HEK293T (cell line): Measurements from ENCODE around the gene NSG1.
A peak's percentile ranks its signal among the peaks of the same experiment; 100 is the strongest.

Experiments
- CTCF ChIA-PET: fragments of 350-600 bp; formaldehyde crosslinking; extraction: SDS; loops from one replicate; lab custom pipeline; 2021; ENCODE audit warnings: antibody characterized with exemption, inconsistent platforms; lab: Yijun Ruan, JAX
- POLR2A ChIA-PET: fragments of 350-600 bp; formaldehyde crosslinking; extraction: SDS; loops from one replicate; lab custom pipeline; 2020; ENCODE audit warnings: antibody characterized with exemption, inconsistent platforms; lab: Yijun Ruan, JAX
- DNase-seq: peaks from one replicate; pipeline ENCODE4 v3.0.0; 2012; ENCODE audit warnings: mixed read lengths; ENCODE audit errors: extremely low spot score
- ARNT ChIP-seq: fragments of 450-650 bp; IDR thresholded peaks from 2 replicates; pipeline ENCODE4 v1.6.1; 2017; ENCODE audit warnings: mild to moderate bottlenecking
- BHLHE40 ChIP-seq: fragments of 450-650 bp; IDR thresholded peaks from 2 replicates; pipeline ENCODE4 v1.6.1; 2016; ENCODE audit warnings: mild to moderate bottlenecking, moderate library complexity, borderline replicate concordance
- CTBP1 ChIP-seq: fragments of 450-650 bp; IDR thresholded peaks from 2 replicates; pipeline ENCODE4 v1.6.1; 2016; ENCODE audit warnings: borderline replicate concordance
- ELF4 ChIP-seq: fragments of 450-650 bp; IDR thresholded peaks from 2 replicates; pipeline ENCODE4 v1.6.1; 2017; ENCODE audit warnings: antibody characterized with exemption
- FOXA1 ChIP-seq: fragments of 450-650 bp; IDR thresholded peaks from 2 replicates; pipeline ENCODE4 v1.6.1; 2016; ENCODE audit warnings: mild to moderate bottlenecking
- FOXK2 ChIP-seq: fragments of 450-650 bp; IDR thresholded peaks from 2 replicates; pipeline ENCODE4 v1.6.1; 2016; ENCODE audit warnings: mild to moderate bottlenecking
- FOXM1 ChIP-seq: fragments of 450-650 bp; IDR thresholded peaks from 2 replicates; pipeline ENCODE4 v1.6.1; 2017; ENCODE audit warnings: mild to moderate bottlenecking, borderline replicate concordance
- HDGF ChIP-seq: fragments of 450-650 bp; IDR thresholded peaks from 2 replicates; pipeline ENCODE4 v1.6.1; 2017; ENCODE audit warnings: antibody characterized with exemption, borderline replicate concordance
- L3MBTL2 ChIP-seq: fragments of 450-650 bp; conservative IDR thresholded peaks from 2 replicates; pipeline ENCODE4 v1.6.1; 2016; ENCODE audit warnings: mild to moderate bottlenecking
- LEF1 ChIP-seq: fragments of 450-650 bp; IDR thresholded peaks from 2 replicates; pipeline ENCODE4 v1.6.1; 2017; ENCODE audit warnings: mild to moderate bottlenecking, borderline replicate concordance
- NFRKB ChIP-seq: fragments of 450-650 bp; IDR thresholded peaks from 2 replicates; pipeline ENCODE4 v1.6.1; 2016; ENCODE audit warnings: mild to moderate bottlenecking, moderate library complexity
- PKNOX1 ChIP-seq: fragments of 450-650 bp; IDR thresholded peaks from 2 replicates; pipeline ENCODE4 v1.6.1; 2016
- SP1 ChIP-seq: fragments of 450-650 bp; IDR thresholded peaks from 2 replicates; pipeline ENCODE4 v1.6.1; 2017
- SUZ12 ChIP-seq: fragments of 450-650 bp; IDR thresholded peaks from 2 replicates; pipeline ENCODE4 v1.6.1; 2016; ENCODE audit warnings: mild to moderate bottlenecking
- TARDBP ChIP-seq: fragments of 450-650 bp; IDR thresholded peaks from 2 replicates; pipeline ENCODE4 v1.6.1; 2016
- ZNF384 ChIP-seq: fragments of 450-650 bp; IDR thresholded peaks from 2 replicates; pipeline ENCODE4 v1.6.1; 2016

Gene NSG1

DNA sequence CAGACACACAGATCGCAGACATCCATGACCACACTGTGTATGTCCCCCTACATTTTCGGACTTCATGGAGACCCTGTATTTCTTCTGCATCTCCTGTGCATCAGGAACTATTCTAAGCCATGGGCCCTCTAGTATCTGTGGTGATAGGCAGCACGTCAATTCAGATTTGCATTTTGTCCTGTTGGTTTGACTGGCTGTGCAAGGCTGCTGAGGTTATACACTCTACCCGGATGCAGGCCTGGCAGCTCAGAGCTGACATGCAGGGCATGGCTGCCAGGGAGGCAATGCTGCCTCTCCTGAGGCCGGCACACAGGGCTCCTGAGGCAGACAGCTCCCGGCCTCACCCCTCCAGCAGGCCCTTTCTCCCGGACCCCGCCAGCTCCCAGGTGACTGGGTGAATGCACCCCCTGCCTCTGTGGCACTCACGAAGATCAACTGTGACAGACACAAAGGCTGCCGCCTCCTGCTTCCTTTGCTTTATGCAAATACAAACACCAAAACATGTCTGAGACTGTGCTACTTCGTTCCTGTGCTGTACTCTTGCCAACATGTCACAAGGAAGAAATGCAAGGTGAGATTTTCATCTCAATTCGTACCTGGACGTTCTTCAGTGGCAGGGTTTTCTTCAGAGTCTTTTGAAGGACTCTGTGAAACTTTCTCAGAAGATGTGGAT lies 51.0 kb downstream of the NSG1 start:
- POLR2A ChIA-PET, result no interaction called here
- TF ChIP-seq TARDBP (no peak), PKNOX1 (no peak), FOXK2 (no peak), SUZ12 (no peak), HDGF (no peak), FOXA1 (no peak), FOXM1 (no peak), SP1 (no peak), ZNF384 (no peak), L3MBTL2 (no peak)
- CTCF ChIA-PET, result no interaction called here
- DNase-seq, result no peak

DNA sequence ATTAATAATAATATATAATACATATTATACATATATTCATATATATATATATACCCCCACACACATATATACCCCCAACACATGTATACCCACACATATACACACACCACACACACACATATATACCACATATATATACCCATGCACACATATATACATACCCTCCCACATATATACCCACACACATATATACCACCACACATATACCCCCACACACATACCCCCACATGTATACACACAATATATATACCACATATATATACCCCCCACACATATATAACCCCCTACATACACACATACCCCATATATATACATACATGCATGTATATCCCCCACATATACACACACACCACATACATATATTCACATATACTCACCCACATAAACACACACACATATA lies 52.0 kb downstream of the NSG1 start:
- ChIA-PET POLR2A (no interaction called here), CTCF (no interaction called here)
- TF ChIP-seq NFRKB, result no peak
- no peak for TF ChIP-seq BHLHE40
- no peak for TF ChIP-seq FOXM1
- TF ChIP-seq LEF1, result no peak
- no peak for TF ChIP-seq SP1
- no peak for TF ChIP-seq ARNT
- TF ChIP-seq L3MBTL2, result no peak
- no peak for TF ChIP-seq SUZ12
- TF ChIP-seq CTBP1, result no peak
- TF ChIP-seq ELF4, result no peak
- TF ChIP-seq HDGF, result no peak
- TF ChIP-seq FOXA1, result no peak
- no peak for TF ChIP-seq TARDBP
- no peak for DNase-seq

GRCh38 chr4:4439782-4440181 lies 52.9 kb downstream of the NSG1 start:
- DNase-seq, result no peak
- no peak for TF ChIP-seq ZNF384
- ChIA-PET CTCF (no interaction called here), POLR2A (no interaction called here)

- TF ChIP-seq PKNOX1 (0 out of 2 replicates have a peak, but pooled peaks have one; percentile 34), ELF4 (no peak), FOXK2 (no peak)
- POLR2A ChIA-PET, result no interaction called here
- DNase-seq, result no peak
- CTCF ChIA-PET, result interaction anchor here (0.8 to 1.0 kb wide), 2 partner anchors 10 to 67 kb away, joined by 3 to 4 read pairs; no protein-coding TSS in a partner anchor
Observed at GRCh38 chr4:4440333-4441061, 53.6 kb downstream of the NSG1 start.

GRCh38 chr4:4443821-4444220 lies 56.9 kb downstream of the NSG1 start:
- CTCF ChIA-PET, result no interaction called here

GRCh38 chr4:4446434-4446833 lies 59.5 kb downstream of the NSG1 start:
- TF ChIP-seq ARNT, result no peak
- no peak for TF ChIP-seq ELF4
- no peak for TF ChIP-seq CTBP1
- TF ChIP-seq NFRKB, result no peak
- no peak for TF ChIP-seq BHLHE40
- no peak for TF ChIP-seq L3MBTL2
- no peak for TF ChIP-seq SP1
- TF ChIP-seq FOXA1, result no peak
- POLR2A ChIA-PET, result no interaction called here

More at GRCh38 chr4:4443821-4444220, 56.9 kb downstream of the NSG1 start:
- no peak for DNase-seq
- TF ChIP-seq HDGF, result no peak
- TF ChIP-seq SP1, result no peak
- TF ChIP-seq ELF4, result no peak
- TF ChIP-seq BHLHE40, result no peak
- no peak for TF ChIP-seq PKNOX1
- TF ChIP-seq ARNT, result no peak
- POLR2A ChIA-PET, result no interaction called here

GRCh38 chr4:4455210-4455865 lies 68.4 kb downstream of the NSG1 start:
- TF ChIP-seq FOXM1 (no peak), ZNF384 (no peak), SP1 (no peak), FOXA1 (no peak), ARNT (no peak), FOXK2 (no peak), LEF1 (no peak), CTBP1 (no peak), BHLHE40 (no peak), HDGF (no peak), TARDBP (no peak), NFRKB (no peak), L3MBTL2 (no peak), SUZ12 (no peak), PKNOX1 (no peak), ELF4 (no peak)
- ChIA-PET CTCF (interaction anchor here (1.1 kb wide), 1 partner anchor 11 kb away, joined by 3 read pairs; no protein-coding TSS in a partner anchor), POLR2A (no interaction called here)
- DNase-seq, result no peak

More at GRCh38 chr4:4446434-4446833, 59.5 kb downstream of the NSG1 start:
- CTCF ChIA-PET, result no interaction called here
- no peak for DNase-seq
